Neural cell (in vitro differentiated cells): ENCODE results near the gene UGGT2. TPM values are rescaled to one million over a fixed set of nuclear protein-coding genes. Genes with fewer than 3 reads are reported as not detected.
"Not testable (repeated sequence)": the region's sequence is repeated elsewhere in the genome, so short reads cannot be mapped to it uniquely, and the experiment has no call there.

Experiments used
- H2AFZ ChIP-seq: fragments of 200-600, 300-800 bp; sonication (generic), shearing (Covaris generic); 2 replicates; pipeline ENCODE4 v1.6.0; 2014; ENCODE audit warnings: low read depth, mild to moderate bottlenecking, antibody characterized with exemption, low read length, moderate library complexity
- H3F3A ChIP-seq: fragments of 200-600 bp; shearing (Covaris generic); 2 replicates; pipeline ENCODE4 v1.6.1; 2016; ENCODE audit warnings: mild to moderate bottlenecking, moderate library complexity, mixed read lengths, antibody characterized with exemption, low read length; ENCODE audit not compliant: insufficient read depth, poor library complexity, severe bottlenecking
- H3K27ac ChIP-seq: fragments of 200-600, 300-800 bp; sonication (generic), shearing (Covaris generic); 2 replicates; pipeline ENCODE4 v1.5.1; 2014; ENCODE audit warnings: mild to moderate bottlenecking, low read length, moderate library complexity
- H3K27me3 ChIP-seq: fragments of 300-800, 200-600 bp; sonication (generic), shearing (Covaris generic); 2 replicates; pipeline ENCODE4 v1.6.0; 2014; ENCODE audit warnings: mild to moderate bottlenecking, low read depth, low read length, moderate library complexity; ENCODE audit not compliant: insufficient read depth
- H3K36me3 ChIP-seq: fragments of 300-800, 200-600 bp; sonication (generic), shearing (Covaris generic); 2 replicates; pipeline ENCODE4 v1.5.1; 2014; ENCODE audit warnings: mild to moderate bottlenecking, antibody characterized with exemption, low read length, moderate library complexity; ENCODE audit not compliant: insufficient read depth
- H3K4me2 ChIP-seq: fragments of 300-800, 200-600 bp; sonication (generic), shearing (Covaris generic); 2 replicates; pipeline ENCODE4 v1.6.0; 2014; ENCODE audit warnings: mild to moderate bottlenecking, low read length
- H3K4me3 ChIP-seq: fragments of 300-800, 200-600 bp; sonication (generic), shearing (Covaris generic); 2 replicates; pipeline ENCODE4 v1.5.1; 2014; ENCODE audit warnings: mild to moderate bottlenecking, low read length, moderate library complexity
- H3K79me2 ChIP-seq: fragments of 200-600 bp; shearing (Covaris generic); replicated peaks from 2 replicates; pipeline ENCODE4 v1.6.0; 2014; ENCODE audit warnings: mild to moderate bottlenecking, low read length, moderate library complexity; ENCODE audit not compliant: insufficient read depth
- H3K9ac ChIP-seq: fragments of 300-800, 200-600 bp; sonication (generic), shearing (Covaris generic); 2 replicates; pipeline ENCODE4 v1.6.1; 2016; ENCODE audit warnings: mild to moderate bottlenecking, low read length, mixed read lengths
- H3K9me2 ChIP-seq: fragments of 200-600 bp; shearing (Covaris generic); 2 replicates; pipeline ENCODE4 v1.6.1; 2016; ENCODE audit warnings: mild to moderate bottlenecking, low read length, mixed read lengths; ENCODE audit not compliant: insufficient read depth
- H3K9me3 ChIP-seq: fragments of 200-600, 300-800 bp; sonication (generic), shearing (Covaris generic); 2 replicates; pipeline ENCODE4 v1.6.1; 2016; ENCODE audit warnings: mild to moderate bottlenecking, mixed run types, low read length, moderate library complexity, mixed read lengths
- H4K20me1 ChIP-seq: fragments of 200-600 bp; shearing (Covaris generic); 2 replicates; pipeline ENCODE4 v1.6.1; 2016; ENCODE audit warnings: mild to moderate bottlenecking, mixed run types; ENCODE audit not compliant: insufficient read depth
- EP300 ChIP-seq: fragments of 450-650 bp; conservative IDR thresholded peaks from 2 replicates; pipeline ENCODE4 v1.6.1; 2014; ENCODE audit warnings: antibody characterized with exemption, mild to moderate bottlenecking, moderate library complexity; ENCODE audit not compliant: poor library complexity, severe bottlenecking
- EZH2 ChIP-seq: fragments of 200-600, 300-800 bp; shearing (Covaris generic), sonication (generic); IDR thresholded peaks from 2 replicates; pipeline ENCODE4 v1.6.1; 2014; ENCODE audit warnings: antibody characterized with exemption, low read length, borderline replicate concordance, mild to moderate bottlenecking; ENCODE audit not compliant: insufficient read depth, poor library complexity, severe bottlenecking
- MXI1 ChIP-seq: fragments of 450-650 bp; conservative IDR thresholded peaks from 2 replicates; pipeline ENCODE4 v1.6.1; 2014; ENCODE audit warnings: antibody characterized with exemption, mild to moderate bottlenecking; ENCODE audit not compliant: poor library complexity, severe bottlenecking
- POLR2AphosphoS5 ChIP-seq: IDR thresholded peaks from 2 replicates; pipeline ENCODE4 v1.6.1; 2012
- RAD21 ChIP-seq: fragments of 450-650 bp; conservative IDR thresholded peaks from 2 replicates; pipeline ENCODE4 v1.6.1; 2014; ENCODE audit warnings: antibody characterized with exemption, mild to moderate bottlenecking, moderate library complexity
- SMC3 ChIP-seq: fragments of 450-650 bp; conservative IDR thresholded peaks from 2 replicates; pipeline ENCODE4 v1.6.1; 2014; ENCODE audit warnings: antibody characterized with exemption, mild to moderate bottlenecking, moderate library complexity; ENCODE audit not compliant: poor library complexity
- TAF1 ChIP-seq: IDR thresholded peaks from 2 replicates; pipeline ENCODE4 v1.6.1; 2012; ENCODE audit warnings: low read depth
- polyA plus RNA-seq: library from polyadenylated mRNA; depleted of rRNA; stranded (reverse); fragments of >200 nt; gene quantifications from 2 replicates; pipeline ENCODE4 v1.2.3, GENCODE V29; 2014
- TF ChIP-seq, protein P1 (sequence below): fragments of 450-650 bp; IDR thresholded peaks from 2 replicates; pipeline ENCODE4 v1.5.1; 2014; ENCODE audit warnings: antibody characterized with exemption, mild to moderate bottlenecking, moderate library complexity; ENCODE audit not compliant: poor library complexity, severe bottlenecking
- TF ChIP-seq, protein P2 (sequence below): IDR thresholded peaks from 2 replicates; pipeline ENCODE4 v1.6.1; 2012; ENCODE audit warnings: borderline replicate concordance

UGGT2 gene
- polyA plus RNA-seq, 1 donor from 2014 or later = 35.3 TPM

- Histone ChIP-seq H2AFZ (no peak overlapping the region), H3K9me2 (no peaks in the 10 kb centered on the region), H4K20me1 (no peaks in the 10 kb centered on the region), H3K27me3 (no peaks in the 10 kb centered on the region), H3K4me3 (no peak overlapping the region), H3F3A (no peaks in the 10 kb centered on the region), H3K79me2 (no peaks in the 10 kb centered on the region), H3K36me3 (no peaks in the 10 kb centered on the region), H3K27ac (no peak overlapping the region), H3K4me2 (no peak overlapping the region), H3K9ac (no peak overlapping the region), H3K9me3 (no peaks in the 10 kb centered on the region)
- no peak for TF ChIP-seq EP300
- TF ChIP-seq, protein P1, sequence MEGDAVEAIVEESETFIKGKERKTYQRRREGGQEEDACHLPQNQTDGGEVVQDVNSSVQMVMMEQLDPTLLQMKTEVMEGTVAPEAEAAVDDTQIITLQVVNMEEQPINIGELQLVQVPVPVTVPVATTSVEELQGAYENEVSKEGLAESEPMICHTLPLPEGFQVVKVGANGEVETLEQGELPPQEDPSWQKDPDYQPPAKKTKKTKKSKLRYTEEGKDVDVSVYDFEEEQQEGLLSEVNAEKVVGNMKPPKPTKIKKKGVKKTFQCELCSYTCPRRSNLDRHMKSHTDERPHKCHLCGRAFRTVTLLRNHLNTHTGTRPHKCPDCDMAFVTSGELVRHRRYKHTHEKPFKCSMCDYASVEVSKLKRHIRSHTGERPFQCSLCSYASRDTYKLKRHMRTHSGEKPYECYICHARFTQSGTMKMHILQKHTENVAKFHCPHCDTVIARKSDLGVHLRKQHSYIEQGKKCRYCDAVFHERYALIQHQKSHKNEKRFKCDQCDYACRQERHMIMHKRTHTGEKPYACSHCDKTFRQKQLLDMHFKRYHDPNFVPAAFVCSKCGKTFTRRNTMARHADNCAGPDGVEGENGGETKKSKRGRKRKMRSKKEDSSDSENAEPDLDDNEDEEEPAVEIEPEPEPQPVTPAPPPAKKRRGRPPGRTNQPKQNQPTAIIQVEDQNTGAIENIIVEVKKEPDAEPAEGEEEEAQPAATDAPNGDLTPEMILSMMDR = no peak
- TF ChIP-seq RAD21 = no peak
These were observed 194.7 kb downstream of the UGGT2 start for GRCh38 chr13:95858286-95859075.

DNA sequence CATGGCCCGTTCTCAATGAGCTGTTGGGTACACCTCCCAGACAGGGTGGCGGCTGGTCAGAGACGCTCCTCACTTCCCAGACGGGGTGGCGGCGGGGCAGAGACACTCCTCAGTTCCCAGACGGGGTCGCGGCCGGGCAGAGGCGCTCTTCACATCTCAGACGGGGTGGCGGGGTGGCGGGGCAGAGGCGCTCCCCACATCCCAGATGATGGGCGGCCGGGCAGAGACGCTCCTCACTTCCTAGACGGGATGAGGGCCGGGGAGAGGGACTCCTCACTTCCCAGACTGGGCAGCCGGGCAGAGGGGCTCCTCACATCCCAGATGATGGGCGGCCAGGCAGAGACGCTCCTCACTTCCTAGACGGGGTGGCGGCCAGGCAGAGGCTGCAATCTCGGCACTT is 207.5 kb downstream of the UGGT2 start:
- not testable (repeated sequence) for H3K27ac ChIP-seq, H3K27me3 ChIP-seq, H3K4me2 ChIP-seq, H2AFZ ChIP-seq, H4K20me1 ChIP-seq, H3K9me2 ChIP-seq, H3F3A ChIP-seq, H3K36me3 ChIP-seq, H3K79me2 ChIP-seq, H3K9ac ChIP-seq, H3K9me3 ChIP-seq, H3K4me3 ChIP-seq

- Histone ChIP-seq H3K9me3 (peaks cover 4% of the 10 kb centered on the region), H3K4me2 (no peak overlapping the region), H3K4me3 (no peak overlapping the region), H3K36me3 (no peaks in the 10 kb centered on the region), H3K27ac (no peak overlapping the region), H3K9ac (no peak overlapping the region), H3K9me2 (no peaks in the 10 kb centered on the region), H3K79me2 (no peaks in the 10 kb centered on the region), H2AFZ (no peak overlapping the region), H3K27me3 (no peaks in the 10 kb centered on the region), H4K20me1 (no peaks in the 10 kb centered on the region), H3F3A (no peaks in the 10 kb centered on the region)
- no peak for TF ChIP-seq MXI1
- TF ChIP-seq SMC3 = no peak
- TF ChIP-seq EP300 = no peak
- no peak for TF ChIP-seq EZH2
- TF ChIP-seq POLR2AphosphoS5 = no peak
- TF ChIP-seq, protein P2, sequence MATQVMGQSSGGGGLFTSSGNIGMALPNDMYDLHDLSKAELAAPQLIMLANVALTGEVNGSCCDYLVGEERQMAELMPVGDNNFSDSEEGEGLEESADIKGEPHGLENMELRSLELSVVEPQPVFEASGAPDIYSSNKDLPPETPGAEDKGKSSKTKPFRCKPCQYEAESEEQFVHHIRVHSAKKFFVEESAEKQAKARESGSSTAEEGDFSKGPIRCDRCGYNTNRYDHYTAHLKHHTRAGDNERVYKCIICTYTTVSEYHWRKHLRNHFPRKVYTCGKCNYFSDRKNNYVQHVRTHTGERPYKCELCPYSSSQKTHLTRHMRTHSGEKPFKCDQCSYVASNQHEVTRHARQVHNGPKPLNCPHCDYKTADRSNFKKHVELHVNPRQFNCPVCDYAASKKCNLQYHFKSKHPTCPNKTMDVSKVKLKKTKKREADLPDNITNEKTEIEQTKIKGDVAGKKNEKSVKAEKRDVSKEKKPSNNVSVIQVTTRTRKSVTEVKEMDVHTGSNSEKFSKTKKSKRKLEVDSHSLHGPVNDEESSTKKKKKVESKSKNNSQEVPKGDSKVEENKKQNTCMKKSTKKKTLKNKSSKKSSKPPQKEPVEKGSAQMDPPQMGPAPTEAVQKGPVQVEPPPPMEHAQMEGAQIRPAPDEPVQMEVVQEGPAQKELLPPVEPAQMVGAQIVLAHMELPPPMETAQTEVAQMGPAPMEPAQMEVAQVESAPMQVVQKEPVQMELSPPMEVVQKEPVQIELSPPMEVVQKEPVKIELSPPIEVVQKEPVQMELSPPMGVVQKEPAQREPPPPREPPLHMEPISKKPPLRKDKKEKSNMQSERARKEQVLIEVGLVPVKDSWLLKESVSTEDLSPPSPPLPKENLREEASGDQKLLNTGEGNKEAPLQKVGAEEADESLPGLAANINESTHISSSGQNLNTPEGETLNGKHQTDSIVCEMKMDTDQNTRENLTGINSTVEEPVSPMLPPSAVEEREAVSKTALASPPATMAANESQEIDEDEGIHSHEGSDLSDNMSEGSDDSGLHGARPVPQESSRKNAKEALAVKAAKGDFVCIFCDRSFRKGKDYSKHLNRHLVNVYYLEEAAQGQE = no peak
- no peak for TF ChIP-seq TAF1
- TF ChIP-seq, protein P1 = no peak
These were observed 210.3 kb downstream of the UGGT2 start for GRCh38 chr13:95842898-95843297.
